ENCODE data around the gene MPRIP.

The MPRIP gene

DNA sequence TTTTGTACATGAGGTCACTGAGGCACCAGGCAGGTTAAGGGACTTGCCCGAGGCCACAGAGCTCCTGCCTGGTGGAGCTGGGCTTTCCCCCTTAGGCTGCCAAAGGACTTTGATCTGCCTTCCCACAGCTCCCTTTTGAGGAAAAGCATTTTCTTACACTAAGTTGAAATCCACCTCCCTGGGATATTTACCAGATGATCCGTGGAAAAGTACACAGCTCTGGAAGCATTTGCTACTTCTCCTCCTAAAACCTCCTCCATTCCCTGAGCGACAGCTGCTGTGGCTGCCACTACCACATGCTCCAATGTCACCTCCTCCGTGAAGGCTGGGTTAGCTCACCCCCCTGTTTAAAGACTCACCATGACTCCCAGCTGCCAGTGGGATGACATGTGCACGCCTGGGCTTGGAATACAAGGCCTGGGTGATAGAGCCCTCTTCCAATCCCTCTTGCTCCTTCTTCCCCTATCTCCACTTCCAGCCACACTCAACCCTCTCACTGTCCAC, 1.2 kb upstream of the MPRIP start:
- no peak overlapping the region for H3K4me3 ChIP-seq (ENCODE audit: low read depth, low read length)
- TF ChIP-seq, protein P1, sequence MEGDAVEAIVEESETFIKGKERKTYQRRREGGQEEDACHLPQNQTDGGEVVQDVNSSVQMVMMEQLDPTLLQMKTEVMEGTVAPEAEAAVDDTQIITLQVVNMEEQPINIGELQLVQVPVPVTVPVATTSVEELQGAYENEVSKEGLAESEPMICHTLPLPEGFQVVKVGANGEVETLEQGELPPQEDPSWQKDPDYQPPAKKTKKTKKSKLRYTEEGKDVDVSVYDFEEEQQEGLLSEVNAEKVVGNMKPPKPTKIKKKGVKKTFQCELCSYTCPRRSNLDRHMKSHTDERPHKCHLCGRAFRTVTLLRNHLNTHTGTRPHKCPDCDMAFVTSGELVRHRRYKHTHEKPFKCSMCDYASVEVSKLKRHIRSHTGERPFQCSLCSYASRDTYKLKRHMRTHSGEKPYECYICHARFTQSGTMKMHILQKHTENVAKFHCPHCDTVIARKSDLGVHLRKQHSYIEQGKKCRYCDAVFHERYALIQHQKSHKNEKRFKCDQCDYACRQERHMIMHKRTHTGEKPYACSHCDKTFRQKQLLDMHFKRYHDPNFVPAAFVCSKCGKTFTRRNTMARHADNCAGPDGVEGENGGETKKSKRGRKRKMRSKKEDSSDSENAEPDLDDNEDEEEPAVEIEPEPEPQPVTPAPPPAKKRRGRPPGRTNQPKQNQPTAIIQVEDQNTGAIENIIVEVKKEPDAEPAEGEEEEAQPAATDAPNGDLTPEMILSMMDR (IDR thresholded peaks at IDR 0.05; ENCODE audit: borderline replicate concordance, insufficient read depth, low read depth, low read length): no peak

GRCh38 chr17:17041571-17042383, 480 bp upstream of the MPRIP start:
- TF ChIP-seq, protein P1 (IDR thresholded peaks at IDR 0.05; ENCODE audit: borderline replicate concordance, insufficient read depth, low read depth, low read length): no peak
- peak overlapping the region; percentile 62 for H3K4me3 ChIP-seq (ENCODE audit: low read depth, low read length)

- TF ChIP-seq, protein P1 (IDR thresholded peaks at IDR 0.05; ENCODE audit: borderline replicate concordance, insufficient read depth, low read depth, low read length): no peak
- peak overlapping the region; percentile 55 for H3K4me3 ChIP-seq (ENCODE audit: low read depth, low read length)
Observed at GRCh38 chr17:17042851-17043460, 699 bp downstream of the MPRIP start.

DNA sequence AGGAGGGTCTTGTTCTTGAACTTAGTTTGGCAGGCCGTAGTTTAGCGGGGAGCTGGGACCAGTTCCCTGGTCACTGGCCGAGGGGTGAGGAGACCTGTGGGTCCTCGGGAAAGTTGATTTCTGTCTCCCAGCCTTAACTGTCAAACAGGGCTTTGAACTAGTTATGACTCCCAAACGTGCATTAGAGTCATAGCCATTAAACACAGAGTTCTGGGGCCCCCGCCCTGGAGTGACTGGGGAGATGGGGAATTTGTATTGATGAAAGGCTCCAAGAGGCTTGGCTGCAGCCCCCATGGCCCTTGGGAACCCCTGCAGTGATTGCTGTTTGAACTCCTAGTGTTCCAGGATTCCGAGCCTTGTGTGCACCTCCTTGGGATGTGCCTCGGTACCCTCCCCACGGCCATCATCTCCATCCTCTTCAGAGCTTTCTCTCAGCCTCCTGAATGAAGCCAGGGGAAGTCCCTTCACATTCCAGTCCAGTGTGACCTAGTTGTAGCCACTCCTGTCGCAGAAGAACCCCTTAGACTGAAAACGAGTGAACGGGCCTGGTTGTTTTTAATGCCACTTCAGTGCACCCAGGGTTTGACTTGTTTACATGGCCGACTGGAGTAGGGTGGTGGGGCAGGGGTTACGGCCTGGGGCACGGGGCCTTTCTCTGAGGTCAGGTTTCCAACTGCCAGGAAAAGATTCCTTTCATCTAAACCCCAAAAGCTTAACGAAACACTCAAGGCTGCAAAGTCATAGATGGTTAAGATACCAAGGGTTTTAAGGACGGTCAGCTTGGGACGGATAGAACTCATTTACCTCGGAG, 1.4 kb downstream of the MPRIP start:
- H3K4me3 ChIP-seq (ENCODE audit: low read depth, low read length): peak overlapping the region; percentile 55
- TF ChIP-seq, protein P1 (IDR thresholded peaks at IDR 0.05; ENCODE audit: borderline replicate concordance, insufficient read depth, low read depth, low read length): no peak

DNA sequence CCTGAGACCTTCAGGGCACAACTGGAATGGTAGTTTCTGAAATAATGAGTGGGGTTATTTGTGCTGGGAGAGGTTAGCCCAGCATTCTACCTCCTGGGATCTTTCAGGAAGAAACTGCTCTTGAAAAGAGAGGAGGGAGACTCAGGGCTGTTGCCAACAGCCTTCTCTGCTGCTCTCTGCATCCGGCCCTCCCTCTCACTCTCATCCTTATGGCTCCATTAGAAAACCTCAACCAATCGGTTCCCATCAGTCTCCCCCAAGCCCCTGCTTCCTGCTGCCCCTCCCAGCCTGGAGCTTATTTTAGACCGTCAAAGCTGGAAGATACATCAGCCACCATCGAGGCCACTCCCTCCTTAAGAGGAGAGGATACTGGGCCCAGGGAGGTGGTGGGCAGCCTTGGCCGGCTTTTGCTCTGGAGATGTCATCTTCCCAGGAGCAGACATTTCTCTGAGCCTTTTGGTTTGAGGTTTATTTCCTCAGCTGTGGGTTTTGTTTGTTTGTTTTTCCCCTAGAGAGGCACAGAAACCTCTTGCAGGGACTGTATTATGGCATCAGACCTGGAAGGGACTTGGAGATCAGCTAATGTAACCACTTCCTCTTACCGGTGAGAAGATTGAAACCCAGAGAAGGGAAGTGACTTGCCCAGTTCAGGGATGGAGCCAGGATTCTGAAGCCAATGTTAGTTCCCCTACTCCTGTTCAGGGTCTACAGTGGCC, 2.7 kb downstream of the MPRIP start:
- TF ChIP-seq, protein P1 (IDR thresholded peaks at IDR 0.05; ENCODE audit: borderline replicate concordance, insufficient read depth, low read depth, low read length): no peak
- H3K4me3 ChIP-seq (ENCODE audit: low read depth, low read length): peak overlapping the region; percentile 40

GRCh38 chr17:17048106-17048505, 5.8 kb downstream of the MPRIP start:
- TF ChIP-seq, protein P1 (IDR thresholded peaks at IDR 0.05; ENCODE audit: borderline replicate concordance, insufficient read depth, low read depth, low read length): no peak
- H3K4me3 ChIP-seq (ENCODE audit: low read depth, low read length): no peak overlapping the region
